ENCODE data around the gene SLC25A21.

DNA sequence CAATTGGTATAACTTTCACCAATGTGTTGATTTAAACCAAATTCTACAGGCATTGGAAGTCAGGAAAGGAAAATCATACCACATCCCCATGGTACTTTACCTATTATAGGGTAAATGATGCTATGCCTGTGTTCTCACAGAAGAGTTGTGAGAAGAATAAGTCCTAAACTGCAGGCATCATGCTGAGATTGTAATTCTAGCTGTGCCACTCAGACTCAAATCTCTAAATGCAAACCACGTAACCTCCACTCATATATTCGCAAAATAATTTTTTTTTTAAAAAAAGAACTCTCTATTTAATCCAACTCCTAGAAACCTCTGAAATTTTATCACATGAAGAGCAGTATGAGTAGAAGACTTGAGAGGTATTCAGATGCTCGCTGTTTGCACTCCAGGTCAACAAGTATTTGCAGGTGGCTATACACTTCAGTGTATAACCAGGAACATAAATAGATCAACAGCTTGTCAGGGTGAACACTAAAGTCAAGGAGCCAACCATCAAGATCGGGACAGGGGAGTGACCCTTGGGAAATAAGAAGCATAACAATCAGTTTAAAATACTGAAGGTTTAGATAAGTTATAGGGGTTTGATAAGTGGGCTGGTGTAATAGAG lies 110.1 kb downstream of the SLC25A21 start:
- no peak for TF ChIP-seq CTCF (IDR thresholded peaks at IDR 0.05)
- no peak for TF ChIP-seq EZH2 (IDR thresholded peaks at IDR 0.05)
